A549 (cell line): ENCODE measurements around the gene ELP2. TPM values are rescaled to one million over a fixed set of nuclear protein-coding genes. Genes with fewer than 3 reads are reported as not detected.

Experiments used
- ATAC-seq, 2 experiments: fragments of 200-7000 bp in 1 of 2; fragments of >200 bp in 1 of 2; cut with Nextera tagmentation in 1 of 2; cut with Tn5 transposase in 1 of 2; 3 replicates each; pipeline versions ENCODE4 v1.8.0 to v1.9.1; 2018 to 2020; ENCODE audit warnings: mild to moderate bottlenecking in 1 of 2, moderate library complexity in 1 of 2
- CTCF ChIA-PET: fragments of 300-600 bp; sonication (Branson Sonifier 250); formaldehyde crosslinking; extraction: SDS; loops from one replicate; lab custom pipeline; 2021; ENCODE audit warnings: antibody characterized with exemption, inconsistent platforms; lab: Yijun Ruan, JAX
- POLR2A ChIA-PET: fragments of 350-600 bp; formaldehyde crosslinking; extraction: SDS; loops from one replicate; lab custom pipeline; 2021; ENCODE audit warnings: antibody characterized with exemption, inconsistent platforms; lab: Yijun Ruan, JAX
- DNase-seq, 2 experiments: peaks; one replicate each; pipeline versions ENCODE4 v3.0.0 to v3.0.0-alpha.2; 2011 to 2016; ENCODE audit warnings: low read depth in 1 of 2, low spot score in 1 of 2
- FAIRE-seq: peaks from 2 replicates; lab custom pipeline; 2011; peaks lifted over from hg19 to GRCh38; lab: Jason Lieb, UNC
- H3K27ac ChIP-seq, 2 experiments: fragments of >200 bp; sonication (Bioruptor Twin); formaldehyde crosslinking; 3 replicates each; pipeline ENCODE4 v1.5.1; 2016 to 2017
- H3K4me1 ChIP-seq: fragments of >200 bp; sonication (Bioruptor Twin); formaldehyde crosslinking; 3 replicates; pipeline ENCODE4 v1.6.1; 2016
- H3K4me2 ChIP-seq: fragments of >200 bp; sonication (Bioruptor Twin); formaldehyde crosslinking; 3 replicates; pipeline ENCODE4 v1.6.1; 2016
- H3K4me3 ChIP-seq: fragments of >200 bp; sonication (Bioruptor Twin); formaldehyde crosslinking; 3 replicates; pipeline ENCODE4 v1.5.1; 2016
- H3K9me3 ChIP-seq: fragments of >200 bp; sonication (Bioruptor Twin); formaldehyde crosslinking; 3 replicates; pipeline ENCODE4 v1.6.1; 2016
- BCL3 ChIP-seq: fragments of >200 bp; sonication (Bioruptor Twin); formaldehyde crosslinking; IDR thresholded peaks from 3 replicates; pipeline ENCODE4 v1.6.1; 2016
- CBX2 ChIP-seq: fragments of 200-600 bp; sonication (generic); IDR thresholded peaks from 2 replicates; pipeline ENCODE4 v1.6.1; 2016; ENCODE audit warnings: low read depth, mild to moderate bottlenecking, borderline replicate concordance
- CEBPB ChIP-seq, 2 experiments: fragments of >200 bp in 1 of 2; sonication (Bioruptor Twin) in 1 of 2; formaldehyde crosslinking in 1 of 2; IDR thresholded peaks; 2 replicates each; pipeline ENCODE4 v1.6.1; 2012 to 2016
- EHMT2 ChIP-seq: fragments of 200-600 bp; sonication (generic); IDR thresholded peaks from 2 replicates; pipeline ENCODE4 v1.6.1; 2016; ENCODE audit warnings: antibody characterized with exemption, low read depth, mild to moderate bottlenecking, moderate library complexity
- ESRRA ChIP-seq: fragments of 150-350 bp; IDR thresholded peaks from 2 replicates; pipeline ENCODE4 v1.6.1; 2014; ENCODE audit warnings: mild to moderate bottlenecking, low read length, borderline replicate concordance
- HDAC2 ChIP-seq: fragments of 200-600 bp; sonication (generic); IDR thresholded peaks from 2 replicates; pipeline ENCODE4 v1.6.1; 2016
- HES2 ChIP-seq: fragments of >200 bp; sonication (Bioruptor Twin); formaldehyde crosslinking; IDR thresholded peaks from 2 replicates; pipeline ENCODE4 v1.6.1; 2016
- HOXB13 ChIP-seq: fragments of 250-450 bp; sonication (Bioruptor Pico); IDR thresholded peaks from 2 replicates; pipeline ENCODE4 v1.5.0; 2020; ENCODE audit warnings: low read depth, mild to moderate bottlenecking, moderate library complexity
- JUN ChIP-seq, 2 experiments: fragments of >200 bp; sonication (Bioruptor Twin); formaldehyde crosslinking; IDR thresholded peaks; 2 replicates in 1 of 2; 3 replicates in 1 of 2; pipeline ENCODE4 v1.6.1; 2016 to 2017
- JUNB ChIP-seq: fragments of >200 bp; sonication (Bioruptor Twin); formaldehyde crosslinking; IDR thresholded peaks from 2 replicates; pipeline ENCODE4 v1.6.1; 2016
- MAFK ChIP-seq: fragments of 450-650 bp; IDR thresholded peaks from 2 replicates; pipeline ENCODE4 v1.6.1; 2014; ENCODE audit not compliant: partially characterized antibody
- MAZ ChIP-seq: fragments of 150-350 bp; IDR thresholded peaks from 2 replicates; pipeline ENCODE4 v1.6.1; 2014; ENCODE audit warnings: antibody characterized with exemption, low read depth, low read length, borderline replicate concordance
- MYC ChIP-seq: IDR thresholded peaks from 2 replicates; pipeline ENCODE4 v1.6.1; 2012; ENCODE audit warnings: mild to moderate bottlenecking, inconsistent platforms, low read length, improper control_type of control experiment, borderline replicate concordance
- NPAS2 ChIP-seq: fragments of 250-450 bp; sonication (Bioruptor Pico); IDR thresholded peaks from 2 replicates; pipeline ENCODE4 v1.8.0; 2022; ENCODE audit warnings: mild to moderate bottlenecking, moderate library complexity, borderline replicate concordance
- POLR2AphosphoS2 ChIP-seq: conservative IDR thresholded peaks from 2 replicates; pipeline ENCODE4 v1.6.1; 2012; ENCODE audit warnings: low read length, improper control_type of control experiment, inconsistent platforms
- RAD21 ChIP-seq, 2 experiments: fragments of >200 bp in 1 of 2; sonication (Bioruptor Twin) in 1 of 2; formaldehyde crosslinking in 1 of 2; IDR thresholded peaks in 1 of 2; conservative IDR thresholded peaks in 1 of 2; 2 replicates in 1 of 2; 3 replicates in 1 of 2; pipeline ENCODE4 v1.6.1; 2012 to 2018; ENCODE audit warnings: inconsistent platforms in 1 of 2
- RCOR1 ChIP-seq: fragments of 150-350 bp; IDR thresholded peaks from 2 replicates; pipeline ENCODE4 v1.6.1; 2014; ENCODE audit warnings: antibody characterized with exemption, low read length, low read depth
- REST ChIP-seq: fragments of 200-600 bp; sonication (generic); IDR thresholded peaks from 2 replicates; pipeline ENCODE4 v1.6.1; 2016; ENCODE audit warnings: antibody characterized with exemption, mild to moderate bottlenecking, moderate library complexity
- RNF2 ChIP-seq: fragments of 200-600 bp; sonication (generic); IDR thresholded peaks from 2 replicates; pipeline ENCODE4 v1.6.1; 2016; ENCODE audit warnings: low read depth, mild to moderate bottlenecking, antibody characterized with exemption, moderate library complexity, borderline replicate concordance
- TFCP2L1 ChIP-seq: fragments of 250-450 bp; sonication (Bioruptor Pico); IDR thresholded peaks from 2 replicates; pipeline ENCODE4 v1.5.0; 2021; ENCODE audit warnings: mild to moderate bottlenecking
- USF2 ChIP-seq: fragments of 450-650 bp; IDR thresholded peaks from 2 replicates; pipeline ENCODE4 v1.6.1; 2014; ENCODE audit warnings: antibody characterized with exemption
- ZC3H11A ChIP-seq: fragments of 450-650 bp; IDR thresholded peaks from 2 replicates; pipeline ENCODE4 v1.6.1; 2014; ENCODE audit warnings: antibody characterized with exemption, mild to moderate bottlenecking
- ZFP36 ChIP-seq: fragments of 450-650 bp; IDR thresholded peaks from 2 replicates; pipeline ENCODE4 v1.6.1; 2014; ENCODE audit warnings: borderline replicate concordance; ENCODE audit not compliant: partially characterized antibody
- WGBS: methylation state at CpG from one replicate; pipeline ENCODE4 v1.1.6; 2017; ENCODE audit errors: missing lambda C conversion rate; 5-methylcytosine and 5-hydroxymethylcytosine counted together
- polyA plus RNA-seq, 4 experiments: library from polyadenylated mRNA; depleted of rRNA in 3 of 4; stranded (reverse); fragments of >200 nt; fragmentation: RNase III in 1 of 4; extraction: RNeasy Plus Mini Kit Qiagen cat#74134 plus additional on column Dnase treatment in 1 of 4; gene quantifications; 2 replicates in 3 of 4; 3 replicates in 1 of 4; pipeline ENCODE4 v1.2.3, GENCODE V29; 2011 to 2017

ELP2 gene
- polyA plus RNA-seq, 2 of the 4 experiments (the other 2 are of a cell fraction) = 28.8 to 73.4 TPM

- TF ChIP-seq REST = no peak
- TF ChIP-seq CEBPB (IDR thresholded peaks at IDR 0.05) = no peak
- no peak for TF ChIP-seq RCOR1
- no peak for TF ChIP-seq RAD21 (conservative IDR thresholded peaks at IDR 0.05 in 1 of 2, IDR thresholded peaks at IDR 0.05 in 1 of 2)
- TF ChIP-seq MYC = no peak
- TF ChIP-seq POLR2AphosphoS2 = no peak
- TF ChIP-seq MAZ = no peak
- TF ChIP-seq EHMT2 = no peak
- no peak for TF ChIP-seq ZC3H11A
- no peak for TF ChIP-seq RNF2
- no peak for TF ChIP-seq TFCP2L1
- TF ChIP-seq CBX2 = no peak
- Histone ChIP-seq H3K9me3 (0 out of 3 replicates have a peak, but pooled peaks cover 4% of the 10 kb centered on the region), H3K4me1 (no peaks in the 10 kb centered on the region), H3K4me3 (no peak overlapping the region), H3K4me2 (no peak overlapping the region), H3K27ac (no peak overlapping the region)
- FAIRE-seq (no peak), DNase-seq (no peak), ATAC-seq (no peak)
- 46% methylated on average over 2 of the region's 2 CpGs for WGBS
- ChIA-PET POLR2A (no interaction called here), CTCF (no interaction called here)
Observed at GRCh38 chr18:36083729-36084128, 46.0 kb upstream of the ELP2 start.

GRCh38 chr18:36085195-36085594 lies 44.5 kb upstream of the ELP2 start:
- no peak for ATAC-seq
- no peak for FAIRE-seq
- no peak for TF ChIP-seq ZFP36
- no peak for TF ChIP-seq HES2
- TF ChIP-seq JUN (IDR thresholded peaks at IDR 0.05) = no peak
- TF ChIP-seq POLR2AphosphoS2 = no peak
- no peak for TF ChIP-seq HOXB13 (CRISPR knock-in tag)
- WGBS = no CpG with 5 or more reads among the region's 4 CpGs
- Histone ChIP-seq H3K4me2 (no peak overlapping the region), H3K4me3 (no peak overlapping the region), H3K4me1 (no peaks in the 10 kb centered on the region), H3K9me3 (0 out of 3 replicates have a peak, but pooled peaks cover 4% of the 10 kb centered on the region), H3K27ac (no peak overlapping the region)
- POLR2A ChIA-PET = no interaction called here
- CTCF ChIA-PET = interaction anchor here (0.6 to 1.0 kb wide), 2 partner anchors 11 to 44 kb away, joined by 3 to 4 read pairs; partner anchors contain the start of gene SLC39A6
- DNase-seq = no peak

- CTCF ChIA-PET = interaction anchor here (0.7 to 1.0 kb wide), 3 partner anchors 10 to 485 kb away, joined by 3 to 4 read pairs (median 3); no protein-coding TSS in a partner anchor
- ATAC-seq (no peak), FAIRE-seq (no peak), DNase-seq (no peak)
- no peak overlapping the region for H3K4me2 ChIP-seq
- 100% methylated on average over 1 of the region's 8 CpGs for WGBS
- H3K27ac ChIP-seq = no peak overlapping the region
- no peaks in the 10 kb centered on the region for H3K4me1 ChIP-seq
- POLR2A ChIA-PET = no interaction called here
- H3K9me3 ChIP-seq = 0 out of 3 replicates have a peak, but pooled peaks cover 2% of the 10 kb centered on the region
- H3K4me3 ChIP-seq = no peak overlapping the region
- TF ChIP-seq REST (no peak), ESRRA (no peak), USF2 (no peak), BCL3 (no peak), HDAC2 (no peak), HES2 (no peak), RNF2 (no peak), MAFK (no peak), JUNB (no peak), RAD21 (conservative IDR thresholded peaks at IDR 0.05 in 1 of 2, IDR thresholded peaks at IDR 0.05 in 1 of 2) (no peak), CBX2 (no peak), NPAS2 (CRISPR knock-in tag) (no peak)
Observed at GRCh38 chr18:36086186-36086585, 43.5 kb upstream of the ELP2 start.
